ENCODE results near the gene SOS1. TPM values are rescaled to one million over a fixed set of nuclear protein-coding genes. Genes with fewer than 3 reads are reported as not detected.
A peak's percentile ranks its signal among the peaks of the same experiment; 100 is the strongest.

The SOS1 gene
- total and polyA plus RNA-seq, 4 donors = 3.9 to 97.6 (median 14.6) TPM

DNA sequence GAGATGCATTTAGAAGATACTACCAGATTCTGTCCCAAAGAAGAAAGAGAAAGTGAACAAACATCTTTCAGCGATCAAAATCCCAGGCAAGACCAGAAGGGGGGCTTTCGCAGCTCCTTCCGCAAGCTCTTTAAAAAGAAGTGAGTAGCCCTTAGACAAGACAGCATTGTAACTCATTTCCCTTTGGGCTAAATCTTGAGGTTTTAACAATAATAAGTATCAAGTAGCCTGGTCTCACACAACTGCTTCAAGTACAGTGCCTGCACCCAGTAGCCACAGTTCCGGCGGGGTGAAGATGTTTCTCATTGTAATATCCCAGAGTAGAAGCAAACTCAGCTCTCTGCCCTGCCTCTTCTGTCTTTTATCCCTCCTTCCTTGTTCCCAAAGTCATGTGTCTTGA, 154.8 kb downstream of the SOS1 start:
- Histone ChIP-seq H3K27ac (ENCODE audit: low read depth in 1 of 2, low read length in 1 of 2) (no peak overlapping the region), H3K27me3 (ENCODE audit: control insufficient read depth in 3 of 3, insufficient read depth in 3 of 3, low read length in 2 of 3) (no peaks in the 10 kb centered on the region), H3K4me3 (no peak overlapping the region), H3K9ac (ENCODE audit: insufficient read depth in 1 of 2, low read length in 2 of 2) (no peak overlapping the region), H3K36me3 (ENCODE audit: control insufficient read depth in 4 of 4, insufficient read depth in 4 of 4, low read length in 4 of 4) (no peaks in the 10 kb centered on the region), H3K9me3 (ENCODE audit: control insufficient read depth in 4 of 4, insufficient read depth in 3 of 4, low read length in 3 of 4) (no peaks in the 10 kb centered on the region), H3K4me1 (ENCODE audit: control insufficient read depth in 5 of 5, insufficient read depth in 5 of 5, low read length in 5 of 5) (peaks cover 0 to 4% (median 0%) of the 10 kb centered on the region in 5 donors)
- DNase-seq (no peak), ATAC-seq (ENCODE audit: insufficient read depth, low FRiP score) (no peak)
- WGBS, 2 donors = 97% methylated on average over 5 of the region's 5 CpGs
- TF ChIP-seq, protein P1, sequence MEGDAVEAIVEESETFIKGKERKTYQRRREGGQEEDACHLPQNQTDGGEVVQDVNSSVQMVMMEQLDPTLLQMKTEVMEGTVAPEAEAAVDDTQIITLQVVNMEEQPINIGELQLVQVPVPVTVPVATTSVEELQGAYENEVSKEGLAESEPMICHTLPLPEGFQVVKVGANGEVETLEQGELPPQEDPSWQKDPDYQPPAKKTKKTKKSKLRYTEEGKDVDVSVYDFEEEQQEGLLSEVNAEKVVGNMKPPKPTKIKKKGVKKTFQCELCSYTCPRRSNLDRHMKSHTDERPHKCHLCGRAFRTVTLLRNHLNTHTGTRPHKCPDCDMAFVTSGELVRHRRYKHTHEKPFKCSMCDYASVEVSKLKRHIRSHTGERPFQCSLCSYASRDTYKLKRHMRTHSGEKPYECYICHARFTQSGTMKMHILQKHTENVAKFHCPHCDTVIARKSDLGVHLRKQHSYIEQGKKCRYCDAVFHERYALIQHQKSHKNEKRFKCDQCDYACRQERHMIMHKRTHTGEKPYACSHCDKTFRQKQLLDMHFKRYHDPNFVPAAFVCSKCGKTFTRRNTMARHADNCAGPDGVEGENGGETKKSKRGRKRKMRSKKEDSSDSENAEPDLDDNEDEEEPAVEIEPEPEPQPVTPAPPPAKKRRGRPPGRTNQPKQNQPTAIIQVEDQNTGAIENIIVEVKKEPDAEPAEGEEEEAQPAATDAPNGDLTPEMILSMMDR (IDR thresholded peaks at IDR 0.05; ENCODE audit: control extremely low read depth, extremely low read depth) = no peak

DNA sequence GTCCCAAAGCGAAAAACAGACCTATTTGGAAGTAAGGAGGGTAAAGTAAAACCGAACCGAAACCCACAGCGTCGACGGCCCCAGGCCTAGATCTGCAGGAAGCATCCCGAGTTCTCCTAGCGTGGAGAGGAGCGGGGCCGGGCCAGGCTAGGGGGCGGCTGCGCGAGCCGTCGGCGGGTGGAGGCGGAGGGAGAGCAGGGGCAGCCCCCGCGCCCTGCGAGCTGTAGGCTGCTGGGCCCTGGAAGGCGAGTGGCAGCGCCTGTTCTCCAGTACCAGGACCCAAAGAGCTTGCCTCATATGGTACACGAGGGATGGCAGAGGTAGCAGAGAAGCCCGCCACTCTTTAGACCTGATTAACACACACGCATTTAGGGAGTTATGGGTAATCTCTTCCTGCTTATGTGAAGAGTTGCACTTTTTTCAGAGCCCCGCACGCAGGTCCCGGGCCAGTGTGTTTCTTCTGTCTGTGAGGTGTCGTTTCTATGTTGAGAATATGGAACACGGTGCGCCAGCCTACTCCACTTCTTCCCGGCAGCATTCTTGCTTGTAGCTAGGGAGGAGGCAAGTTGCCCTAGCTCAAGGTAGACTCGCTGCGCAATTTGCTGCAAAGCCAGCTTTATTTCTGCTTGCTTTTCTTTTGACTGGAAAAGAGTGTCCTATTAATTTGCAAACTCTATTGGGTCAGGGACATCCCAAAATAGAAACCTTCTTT, 160.1 kb downstream of the SOS1 start:
- H3K27me3 ChIP-seq (ENCODE audit: control insufficient read depth in 3 of 3, insufficient read depth in 3 of 3, low read length in 2 of 3) = no peaks in the 10 kb centered on the region
- H3K9me3 ChIP-seq (ENCODE audit: control insufficient read depth in 4 of 4, insufficient read depth in 3 of 4, low read length in 3 of 4) = no peaks in the 10 kb centered on the region
- no peak overlapping the region for H3K9ac ChIP-seq (ENCODE audit: insufficient read depth in 1 of 2, low read length in 2 of 2)
- TF ChIP-seq, protein P1 (IDR thresholded peaks at IDR 0.05; ENCODE audit: control extremely low read depth, extremely low read depth) = no peak
- no peaks in the 10 kb centered on the region for H3K36me3 ChIP-seq (ENCODE audit: control insufficient read depth in 4 of 4, insufficient read depth in 4 of 4, low read length in 4 of 4)
- H3K27ac ChIP-seq (ENCODE audit: low read depth in 1 of 2, low read length in 1 of 2) = no peak overlapping the region
- DNase-seq = no peak
- 58 to 61% methylated on average over 34 of the region's 34 CpGs for WGBS, 2 donors
- ATAC-seq (ENCODE audit: insufficient read depth, low FRiP score) = no peak
- peaks cover 0 to 7% (median 4%) of the 10 kb centered on the region in 5 donors for H3K4me1 ChIP-seq (ENCODE audit: control insufficient read depth in 5 of 5, insufficient read depth in 5 of 5, low read length in 5 of 5)
- H3K4me3 ChIP-seq = no peak overlapping the region

DNA sequence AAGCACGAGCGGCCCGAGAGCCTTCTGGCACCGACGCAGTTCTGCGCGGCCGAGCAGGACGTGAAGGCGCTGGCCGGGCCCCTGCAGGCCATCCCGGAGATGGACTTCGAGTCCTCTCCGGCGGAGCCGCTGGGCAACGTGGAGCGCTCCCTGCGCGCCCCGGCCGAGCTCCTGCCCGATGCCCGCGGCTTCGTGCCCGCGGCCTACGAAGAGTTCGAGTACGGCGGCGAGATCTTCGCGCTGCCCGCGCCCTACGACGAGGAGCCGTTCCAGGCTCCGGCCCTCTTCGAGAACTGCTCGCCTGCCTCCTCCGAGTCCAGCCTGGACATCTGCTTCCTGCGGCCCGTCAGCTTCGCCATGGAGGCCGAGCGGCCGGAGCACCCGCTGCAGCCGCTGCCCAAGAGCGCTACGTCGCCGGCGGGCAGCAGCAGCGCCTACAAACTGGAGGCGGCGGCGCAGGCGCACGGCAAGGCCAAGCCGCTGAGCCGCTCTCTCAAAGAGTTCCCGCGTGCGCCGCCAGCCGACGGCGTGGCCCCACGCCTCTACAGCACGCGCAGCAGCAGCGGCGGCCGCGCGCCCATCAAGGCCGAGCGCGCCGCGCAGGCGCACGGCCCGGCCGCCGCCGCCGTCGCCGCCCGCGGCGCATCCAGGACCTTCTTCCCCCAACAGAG, 160.8 kb downstream of the SOS1 start:
- Histone ChIP-seq H3K4me3 (peak overlapping the region; percentile 29), H3K9me3 (ENCODE audit: control insufficient read depth in 4 of 4, insufficient read depth in 3 of 4, low read length in 3 of 4) (no peaks in the 10 kb centered on the region), H3K36me3 (ENCODE audit: control insufficient read depth in 4 of 4, insufficient read depth in 4 of 4, low read length in 4 of 4) (no peaks in the 10 kb centered on the region), H3K27me3 (ENCODE audit: control insufficient read depth in 3 of 3, insufficient read depth in 3 of 3, low read length in 2 of 3) (no peaks in the 10 kb centered on the region), H3K27ac (ENCODE audit: low read depth in 1 of 2, low read length in 1 of 2) (no peak overlapping the region), H3K9ac (ENCODE audit: insufficient read depth in 1 of 2, low read length in 2 of 2) (no peak overlapping the region), H3K4me1 (ENCODE audit: control insufficient read depth in 5 of 5, insufficient read depth in 5 of 5, low read length in 5 of 5) (peaks cover 0 to 7% (median 4%) of the 10 kb centered on the region in 5 donors)
- 4 to 10% methylated on average over 71 to 97 of the region's 97 CpGs for WGBS, 2 donors
- TF ChIP-seq, protein P1 (IDR thresholded peaks at IDR 0.05; ENCODE audit: control extremely low read depth, extremely low read depth) = no peak
- DNase-seq (peak; percentile 91 to 96 (median 91)), ATAC-seq (ENCODE audit: insufficient read depth, low FRiP score) (peak; percentile 82)
